Lower lobe of right lung (tissue), 2 donors: ENCODE data around the gene UBXN11. TPM values are rescaled to one million over a fixed set of nuclear protein-coding genes. Genes with fewer than 3 reads are reported as not detected.

Experiments
- ATAC-seq, 2 donors: fragments of 200-7000 bp; cut with Tn5 transposase; one replicate each; pipeline ENCODE4 v1.9.1; 2020 to 2022; ENCODE audit warnings: mild to moderate bottlenecking in 2 of 2, moderate library complexity in 2 of 2
- DNase-seq: peaks from one replicate; pipeline ENCODE4 v3.0.0-alpha.2; 2020
- H3K27ac ChIP-seq: fragments of 200-600 bp; one replicate; pipeline ENCODE4 v1.8.0; 2022
- H3K27me3 ChIP-seq: fragments of 200-600 bp; one replicate; pipeline ENCODE4 v1.8.0; 2022; ENCODE audit warnings: low read depth
- H3K36me3 ChIP-seq: fragments of 200-600 bp; one replicate; pipeline ENCODE4 v1.8.0; 2022; ENCODE audit warnings: mild to moderate bottlenecking
- H3K4me1 ChIP-seq: fragments of 200-600 bp; one replicate; pipeline ENCODE4 v1.8.0; 2022
- H3K4me3 ChIP-seq: fragments of 200-600 bp; one replicate; pipeline ENCODE4 v1.8.0; 2022; ENCODE audit warnings: mild to moderate bottlenecking
- H3K9me3 ChIP-seq: fragments of 200-600 bp; one replicate; pipeline ENCODE4 v1.8.0; 2022
- intact Hi-C: fragments of 100-400 bp; cut with DNase I; formaldehyde crosslinking; loops from one replicate; pipeline ENCODE4 v1.11.0; 2022
- total RNA-seq: library from RNA; stranded (reverse); fragmentation: NEBNext Ultra II Directional; extraction: Animal tissue kit (Norgen Biotek cat#: 25700); gene quantifications from one replicate; pipeline ENCODE4 v1.2.1, GENCODE V29; 2021
- TF ChIP-seq, protein P1 (sequence below): fragments of 200-600 bp; IDR thresholded peaks from one replicate; pipeline ENCODE4 v1.8.0; 2022; ENCODE audit warnings: antibody characterized with exemption, mild to moderate bottlenecking
- donor health status: DM: no; HTN: yes; CAD: no; lungs with severe emphysema.

Gene UBXN11
- total RNA-seq, 1 donor from 2014 or later: 65.1 TPM

DNA sequence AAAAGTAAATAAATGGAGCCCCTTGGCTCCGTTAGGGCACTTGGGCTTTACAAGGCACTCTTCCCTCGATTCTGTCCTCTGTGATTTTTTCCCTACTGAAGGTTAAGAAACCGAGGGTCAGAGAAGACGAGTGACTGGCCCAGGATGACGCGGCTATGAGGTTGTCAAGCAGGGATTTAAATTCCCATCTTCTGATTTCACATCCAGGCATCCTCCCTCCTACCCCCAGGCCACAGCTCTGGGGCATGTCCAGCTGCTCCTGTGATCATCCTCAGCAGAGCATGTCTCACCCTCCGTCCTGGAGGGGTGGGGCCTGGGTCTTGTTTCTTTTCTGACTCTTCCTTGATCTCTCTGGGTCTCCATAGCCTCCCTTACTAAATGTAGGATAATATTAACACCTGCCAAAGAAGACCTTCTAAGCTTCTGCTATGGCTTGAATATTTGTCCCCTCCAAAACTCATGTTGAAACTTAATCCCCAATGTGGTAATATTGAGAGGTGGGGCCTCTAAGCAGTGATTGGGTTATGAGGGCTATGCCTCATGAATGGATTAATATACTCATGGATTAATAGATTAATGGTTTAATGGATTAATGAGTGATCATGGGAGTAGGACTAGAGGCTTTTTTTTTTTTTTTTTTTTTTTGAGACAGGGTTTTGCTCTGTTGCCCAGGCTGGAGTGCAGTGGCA, 42.9 kb upstream of the UBXN11 start:
- no peaks in the 10 kb centered on the region for H3K9me3 ChIP-seq
- no peaks in the 10 kb centered on the region for H3K36me3 ChIP-seq
- intact Hi-C loops: no loop called here
- TF ChIP-seq, protein P1, sequence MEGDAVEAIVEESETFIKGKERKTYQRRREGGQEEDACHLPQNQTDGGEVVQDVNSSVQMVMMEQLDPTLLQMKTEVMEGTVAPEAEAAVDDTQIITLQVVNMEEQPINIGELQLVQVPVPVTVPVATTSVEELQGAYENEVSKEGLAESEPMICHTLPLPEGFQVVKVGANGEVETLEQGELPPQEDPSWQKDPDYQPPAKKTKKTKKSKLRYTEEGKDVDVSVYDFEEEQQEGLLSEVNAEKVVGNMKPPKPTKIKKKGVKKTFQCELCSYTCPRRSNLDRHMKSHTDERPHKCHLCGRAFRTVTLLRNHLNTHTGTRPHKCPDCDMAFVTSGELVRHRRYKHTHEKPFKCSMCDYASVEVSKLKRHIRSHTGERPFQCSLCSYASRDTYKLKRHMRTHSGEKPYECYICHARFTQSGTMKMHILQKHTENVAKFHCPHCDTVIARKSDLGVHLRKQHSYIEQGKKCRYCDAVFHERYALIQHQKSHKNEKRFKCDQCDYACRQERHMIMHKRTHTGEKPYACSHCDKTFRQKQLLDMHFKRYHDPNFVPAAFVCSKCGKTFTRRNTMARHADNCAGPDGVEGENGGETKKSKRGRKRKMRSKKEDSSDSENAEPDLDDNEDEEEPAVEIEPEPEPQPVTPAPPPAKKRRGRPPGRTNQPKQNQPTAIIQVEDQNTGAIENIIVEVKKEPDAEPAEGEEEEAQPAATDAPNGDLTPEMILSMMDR: no peak
- no peak overlapping the region for H3K4me3 ChIP-seq
- H3K27ac ChIP-seq: no peak overlapping the region
- no peaks in the 10 kb centered on the region for H3K4me1 ChIP-seq
- DNase-seq (no peak), ATAC-seq (no peak)
- H3K27me3 ChIP-seq: no peaks in the 10 kb centered on the region

DNA sequence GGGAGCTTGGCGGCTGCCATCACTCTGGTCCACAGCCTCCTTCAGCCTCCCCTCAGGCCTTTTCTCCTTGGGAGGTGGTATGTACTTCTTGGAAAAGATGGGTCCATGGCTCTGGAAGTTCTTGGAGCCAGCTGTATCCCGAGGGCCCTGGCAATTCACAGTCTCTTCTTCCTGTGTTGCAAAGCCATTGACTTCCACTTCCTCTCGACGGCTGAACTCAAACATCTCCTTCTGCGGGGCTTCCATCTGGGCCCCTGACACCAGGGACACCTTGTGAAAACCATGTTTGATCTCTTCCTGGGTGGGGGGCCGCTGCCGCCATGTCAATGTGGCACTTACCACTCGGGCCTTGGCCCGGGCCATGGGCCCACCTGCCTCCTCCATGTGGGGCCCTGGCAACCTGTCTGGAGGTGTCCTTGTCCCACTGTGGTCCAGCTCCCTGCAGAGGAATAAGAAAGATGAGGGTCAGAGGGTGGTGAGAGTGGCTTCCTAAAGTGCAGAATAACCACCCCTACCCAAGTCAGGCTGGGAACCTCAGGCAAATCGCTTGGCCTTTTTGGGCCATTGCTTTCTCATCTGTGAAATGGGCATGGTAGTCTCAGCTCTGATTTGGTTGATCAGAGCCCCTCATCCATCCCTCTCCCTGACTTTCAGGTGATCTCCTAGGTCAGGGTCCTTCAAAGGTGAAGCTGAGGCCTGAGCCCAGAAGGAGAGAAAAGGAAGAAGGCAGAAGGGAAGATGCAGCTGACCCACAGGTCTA, 40.0 kb upstream of the UBXN11 start:
- H3K36me3 ChIP-seq: no peaks in the 10 kb centered on the region
- no peak for ATAC-seq
- H3K4me1 ChIP-seq: no peaks in the 10 kb centered on the region
- TF ChIP-seq, protein P1: no peak
- no peak overlapping the region for H3K4me3 ChIP-seq
- no peak overlapping the region for H3K27ac ChIP-seq
- H3K27me3 ChIP-seq: no peaks in the 10 kb centered on the region
- no peaks in the 10 kb centered on the region for H3K9me3 ChIP-seq
- no peak for DNase-seq
- intact Hi-C loops: no loop called here

DNA sequence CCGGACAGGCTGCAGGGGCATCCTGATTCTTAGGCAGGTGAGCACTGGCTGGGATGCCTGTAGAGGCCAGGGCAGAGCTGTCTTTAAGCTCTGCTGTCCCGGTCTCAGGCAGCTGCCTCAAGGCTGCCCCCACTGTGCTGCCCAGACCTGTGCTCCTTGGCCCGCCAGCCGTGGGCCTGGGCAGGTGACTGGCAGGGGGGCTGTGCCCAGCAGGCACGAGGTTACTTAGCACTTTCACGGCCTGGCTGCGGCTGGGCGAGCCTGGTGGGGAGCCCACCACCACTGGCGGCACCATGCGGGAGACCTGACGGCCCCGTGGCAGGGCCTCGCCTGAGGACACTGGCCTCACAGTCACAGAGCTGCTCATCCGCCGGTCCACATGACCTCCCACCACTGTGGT, 39.3 kb upstream of the UBXN11 start:
- DNase-seq (no peak), ATAC-seq (peak in 1 of 2 donors; percentile 6)
- TF ChIP-seq, protein P1: no peak

DNA sequence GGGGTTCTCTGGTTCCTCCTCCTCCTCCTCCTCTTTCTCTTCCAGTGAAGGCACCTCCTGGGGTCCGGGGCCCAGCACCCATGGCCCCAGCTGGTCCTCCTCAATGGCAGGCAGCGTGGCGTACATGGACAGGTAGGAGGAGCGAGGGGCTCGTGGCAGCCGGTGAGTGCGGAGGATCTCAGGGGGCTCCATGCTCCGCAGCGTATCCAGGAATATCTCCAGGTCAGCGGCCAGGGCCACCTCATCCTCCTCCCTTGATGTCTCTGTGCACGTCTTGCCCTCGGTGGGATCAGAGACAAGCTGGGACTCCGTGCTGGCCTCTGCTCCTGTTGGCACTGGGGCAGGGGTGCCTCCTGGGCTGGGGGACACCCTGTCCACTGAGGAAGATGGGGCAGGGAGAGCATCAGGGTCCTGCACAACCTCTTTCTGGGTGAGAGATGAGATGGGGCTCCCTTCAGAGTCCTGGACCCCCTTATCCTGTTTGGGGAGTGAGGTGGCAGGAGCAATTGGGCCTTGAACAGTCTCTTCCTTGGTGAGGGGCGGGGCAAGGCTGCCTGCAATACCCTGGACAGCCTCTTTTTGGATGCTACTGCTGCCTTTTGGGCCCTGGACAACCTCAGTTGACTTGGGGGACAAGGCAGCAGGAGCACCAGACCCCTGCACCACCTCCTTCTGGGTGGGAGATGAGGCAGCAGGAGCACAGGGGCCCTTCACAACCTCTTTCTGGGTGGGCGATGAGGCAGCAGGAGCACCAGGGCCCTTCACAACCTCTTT, 37.9 kb upstream of the UBXN11 start:
- Histone ChIP-seq H3K9me3 (no peaks in the 10 kb centered on the region), H3K36me3 (no peaks in the 10 kb centered on the region), H3K4me3 (no peak overlapping the region), H3K27ac (no peak overlapping the region), H3K4me1 (no peaks in the 10 kb centered on the region), H3K27me3 (no peaks in the 10 kb centered on the region)
- ATAC-seq: peak in 1 of 2 donors; percentile 10
- TF ChIP-seq, protein P1: no peak
- no peak for DNase-seq
- intact Hi-C loops: no loop called here

More for the DNA sequence above, 39.3 kb upstream of the UBXN11 start:
- no peak overlapping the region for H3K27ac ChIP-seq
- no peaks in the 10 kb centered on the region for H3K9me3 ChIP-seq
- H3K36me3 ChIP-seq: no peaks in the 10 kb centered on the region
- H3K27me3 ChIP-seq: no peaks in the 10 kb centered on the region
- H3K4me1 ChIP-seq: no peaks in the 10 kb centered on the region
- H3K4me3 ChIP-seq: no peak overlapping the region
- intact Hi-C loops: no loop called here

DNA sequence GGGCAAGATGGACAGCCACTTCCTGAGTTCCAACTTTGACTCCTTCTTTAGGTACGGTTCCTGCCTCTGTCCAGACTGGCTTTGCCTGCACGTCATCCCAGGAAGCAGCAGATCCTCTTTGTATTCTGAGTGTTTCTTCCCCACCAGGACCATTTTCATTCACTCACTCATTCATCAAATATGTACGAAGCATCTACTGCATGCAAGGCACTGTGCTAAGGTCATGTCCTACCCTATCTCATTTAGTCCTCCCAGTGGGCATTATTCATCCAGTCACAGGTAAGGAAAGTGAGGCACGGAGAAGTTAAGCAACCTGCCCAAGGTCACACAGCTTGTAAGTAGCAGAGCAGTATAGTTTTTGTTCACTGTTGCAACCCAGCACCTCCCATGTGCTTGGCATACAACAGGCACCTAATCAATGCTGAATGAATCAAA, 33.6 kb upstream of the UBXN11 start:
- H3K4me1 ChIP-seq: peaks cover 18% of the 10 kb centered on the region
- intact Hi-C loops: no loop called here
- ATAC-seq (no peak), DNase-seq (no peak)
- peaks cover 10% of the 10 kb centered on the region for H3K27me3 ChIP-seq
- no peaks in the 10 kb centered on the region for H3K9me3 ChIP-seq
- no peak overlapping the region for H3K27ac ChIP-seq
- H3K36me3 ChIP-seq: no peaks in the 10 kb centered on the region
- no peak overlapping the region for H3K4me3 ChIP-seq
- TF ChIP-seq, protein P1: no peak
